Tibial nerve (tissue), 4 donors: ENCODE results near the gene CTTNBP2.

Source experiments
- CTCF ChIP-seq, 5 experiments: fragments of 200-600 bp in 3 of 5; fragments of 450-650 bp in 2 of 5; sonication (generic) in 3 of 5; IDR thresholded peaks; one replicate each; pipeline ENCODE4 v1.5.1; 2016 to 2019; ENCODE audit warnings: antibody characterized with exemption in 5 of 5, mild to moderate bottlenecking in 3 of 5, moderate library complexity in 2 of 5
- EP300 ChIP-seq, 2 donors: sonication (generic); formaldehyde crosslinking; IDR thresholded peaks; one replicate each; pipeline ENCODE4 v1.6.1; 2017; ENCODE audit warnings: antibody characterized with exemption in 2 of 2, mild to moderate bottlenecking in 1 of 2
- POLR2A ChIP-seq, 2 donors: fragments of 450-650 bp; IDR thresholded peaks; one replicate each; pipeline ENCODE4 v1.6.1; 2017; ENCODE audit warnings: antibody characterized with exemption in 2 of 2, mild to moderate bottlenecking in 2 of 2, moderate library complexity in 2 of 2

- TF ChIP-seq EP300 (IDR thresholded peaks at IDR 0.05) (no peak), CTCF (IDR thresholded peaks at IDR 0.05) (no peak), POLR2A (IDR thresholded peaks at IDR 0.05) (no peak)
Measured at GRCh38 chr7:117767951-117768350, 105.3 kb downstream of the CTTNBP2 start.
